ENCODE results near the gene BAIAP2L2.
"Not testable (repeated sequence)": the region's sequence is repeated elsewhere in the genome, so short reads cannot be mapped to it uniquely, and the experiment has no call there.

BAIAP2L2 gene, protein sequence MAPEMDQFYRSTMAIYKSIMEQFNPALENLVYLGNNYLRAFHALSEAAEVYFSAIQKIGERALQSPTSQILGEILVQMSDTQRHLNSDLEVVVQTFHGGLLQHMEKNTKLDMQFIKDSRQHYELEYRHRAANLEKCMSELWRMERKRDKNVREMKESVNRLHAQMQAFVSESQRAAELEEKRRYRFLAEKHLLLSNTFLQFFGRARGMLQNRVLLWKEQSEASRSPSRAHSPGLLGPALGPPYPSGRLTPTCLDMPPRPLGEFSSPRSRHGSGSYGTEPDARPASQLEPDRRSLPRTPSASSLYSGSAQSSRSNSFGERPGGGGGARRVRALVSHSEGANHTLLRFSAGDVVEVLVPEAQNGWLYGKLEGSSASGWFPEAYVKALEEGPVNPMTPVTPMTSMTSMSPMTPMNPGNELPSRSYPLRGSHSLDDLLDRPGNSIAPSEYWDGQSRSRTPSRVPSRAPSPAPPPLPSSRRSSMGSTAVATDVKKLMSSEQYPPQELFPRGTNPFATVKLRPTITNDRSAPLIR

GRCh38 chr22:38110008-38110862 is at the start of gene BAIAP2L2:
TSS of gene BAIAP2L2 (minus strand) at chr22:38110684. CDS start at chr22:38110525, 159 bp downstream.
- DNase-seq (ENCODE audit: low read depth in 3 of 3): no peak

GRCh38 chr22:38155703-38156102 is 45.2 kb upstream of the BAIAP2L2 start:
- no peak for DNase-seq (ENCODE audit: low read depth in 3 of 3)

DNA sequence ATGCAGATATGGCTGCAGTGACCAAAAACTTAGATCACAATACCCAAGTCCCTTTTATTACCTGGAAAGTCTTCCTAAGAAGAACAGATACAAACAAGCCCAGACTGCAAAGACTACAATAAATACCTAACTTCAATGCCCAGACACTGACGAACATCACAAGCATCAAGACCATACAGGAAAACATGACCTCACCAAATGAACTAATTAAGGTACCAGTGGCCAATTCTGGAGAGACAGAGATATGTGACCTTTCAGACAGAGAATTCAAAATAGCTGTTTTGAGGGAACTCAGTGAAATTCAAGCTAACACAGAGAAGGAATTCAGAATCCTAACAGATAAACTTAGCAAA is 44.1 kb upstream of the BAIAP2L2 start:
- not testable (repeated sequence) for DNase-seq (ENCODE audit: low read depth in 3 of 3)

DNA sequence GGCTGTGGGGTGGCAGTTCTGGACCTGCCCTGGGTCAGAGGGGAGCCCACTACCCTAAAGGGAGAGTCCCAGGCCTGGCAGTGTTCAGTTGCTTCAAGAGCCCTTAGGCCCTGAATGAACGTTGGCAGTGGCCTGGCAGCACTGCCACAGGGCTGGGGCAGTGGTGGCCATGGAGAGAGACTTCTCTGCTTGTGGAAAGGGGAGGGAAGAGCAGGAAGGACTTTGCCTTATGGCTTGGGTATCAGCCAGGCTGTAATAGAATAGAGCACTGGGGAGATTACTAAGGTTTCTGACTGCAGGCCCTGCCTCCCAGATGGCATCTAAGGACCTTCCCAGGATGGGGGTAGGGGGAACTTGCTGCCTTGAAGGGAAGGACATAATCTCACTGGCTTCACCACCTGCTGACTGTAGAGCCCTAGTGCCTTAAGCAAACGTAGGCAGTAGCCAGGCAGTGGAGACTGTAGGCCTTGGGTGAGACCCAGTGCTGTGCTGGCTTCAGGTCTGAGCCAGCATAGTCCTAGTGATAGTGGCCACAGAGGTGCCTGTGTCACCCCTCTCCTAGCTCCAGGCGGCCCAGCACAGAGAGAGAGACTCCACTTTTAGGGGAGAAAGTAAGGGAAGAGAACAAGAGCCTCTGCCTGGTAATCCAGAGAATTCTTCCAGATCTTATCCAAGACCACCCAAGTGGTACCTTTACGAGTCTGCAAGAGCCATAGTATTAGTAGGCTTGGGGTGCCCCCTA is 43.5 kb upstream of the BAIAP2L2 start:
- DNase-seq (ENCODE audit: low read depth in 3 of 3): no peak

DNA sequence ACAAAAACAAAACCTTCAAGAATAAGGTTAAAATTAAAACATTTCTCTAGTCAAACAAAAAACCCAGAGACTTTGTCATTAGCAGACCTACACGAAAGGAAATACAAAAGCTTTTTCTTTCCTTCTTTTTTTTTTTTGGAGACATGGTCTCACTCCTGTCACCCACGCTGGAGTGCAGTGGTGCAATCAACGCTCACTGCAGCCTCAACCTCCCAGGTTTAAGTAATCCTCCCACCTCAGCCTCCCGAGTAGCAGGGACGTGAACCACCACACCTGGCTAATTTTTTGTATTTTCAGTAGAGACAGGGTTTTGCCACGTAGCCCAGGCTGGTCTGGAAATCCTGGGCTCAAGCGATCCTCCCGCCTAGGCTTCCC is 40.6 kb upstream of the BAIAP2L2 start:
- DNase-seq (ENCODE audit: low read depth in 3 of 3): no peak

- no peak for DNase-seq (ENCODE audit: low read depth in 3 of 3)
Observed at GRCh38 chr22:38148245-38148644, 37.8 kb upstream of the BAIAP2L2 start.

DNA sequence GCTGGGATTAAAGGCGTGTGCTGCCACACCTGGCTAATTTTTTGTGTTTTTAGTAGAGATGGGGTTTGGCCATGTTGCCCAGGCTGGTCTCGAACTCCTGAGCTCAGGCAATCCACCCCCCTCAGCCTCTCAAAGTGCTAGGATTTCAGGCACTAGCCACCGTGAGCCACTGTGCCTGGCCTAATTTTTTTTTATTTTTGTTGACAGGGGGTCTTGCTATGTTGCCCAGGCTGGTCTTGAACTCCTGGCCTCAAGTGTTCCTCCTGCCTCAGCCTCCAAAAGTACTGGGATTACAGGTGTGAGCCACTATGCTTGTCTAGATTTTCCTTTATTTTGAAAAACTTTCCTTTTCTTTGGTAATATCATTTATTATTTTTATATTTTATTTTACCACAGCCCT is 35.7 kb upstream of the BAIAP2L2 start:
- not testable (repeated sequence) for DNase-seq (ENCODE audit: low read depth in 3 of 3)

GRCh38 chr22:38144025-38144405 is 33.5 kb upstream of the BAIAP2L2 start:
- no peak for DNase-seq (ENCODE audit: low read depth in 3 of 3)

DNA sequence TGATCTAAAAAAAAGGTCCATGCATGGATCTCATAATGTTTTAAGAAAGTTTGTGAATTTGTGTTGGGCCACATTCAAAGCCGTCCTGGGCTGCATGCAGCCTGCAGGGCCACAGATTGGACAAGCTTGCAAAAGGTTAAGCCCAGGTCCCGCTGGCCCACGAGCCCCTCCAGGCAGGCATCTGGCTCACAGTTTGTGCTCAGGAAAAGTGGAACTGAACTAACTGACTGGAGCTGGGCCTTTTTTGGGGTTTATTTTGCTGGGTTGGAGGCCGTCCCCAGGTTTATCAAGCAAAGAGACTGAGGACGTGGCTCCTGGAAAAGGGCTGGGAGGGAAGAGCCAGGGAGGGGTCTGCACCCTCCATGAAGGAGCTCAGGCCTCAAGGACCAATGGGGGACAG is 32.1 kb upstream of the BAIAP2L2 start:
- no peak for DNase-seq (ENCODE audit: low read depth in 3 of 3)

- DNase-seq (ENCODE audit: low read depth in 3 of 3): no peak
Observed at GRCh38 chr22:38141217-38141973, 30.9 kb upstream of the BAIAP2L2 start.

- no peak for DNase-seq (ENCODE audit: low read depth in 3 of 3)
Observed at GRCh38 chr22:38139901-38140300, 29.4 kb upstream of the BAIAP2L2 start.

DNA sequence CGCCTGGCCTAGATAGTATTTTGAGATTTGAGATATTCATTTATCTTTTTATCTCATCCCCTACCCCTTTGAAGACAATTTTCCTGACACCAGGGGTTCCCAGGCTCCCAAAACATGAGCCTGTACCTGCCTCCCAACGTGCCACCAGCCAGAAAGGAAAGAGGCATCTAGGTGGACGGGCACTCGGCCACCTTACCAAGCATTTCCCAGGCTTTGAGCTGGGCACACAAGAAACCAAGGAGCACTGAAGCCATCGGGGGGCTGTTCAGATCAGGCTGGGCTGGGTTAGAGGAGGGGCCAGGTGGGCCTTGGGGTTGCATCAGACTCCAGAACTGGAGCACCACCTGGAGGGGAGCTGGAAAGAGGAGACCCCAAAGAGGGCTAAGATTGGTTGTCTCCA is 28.5 kb upstream of the BAIAP2L2 start:
- DNase-seq (ENCODE audit: low read depth in 3 of 3): no peak

- no peak for DNase-seq (ENCODE audit: low read depth in 3 of 3)
Observed at GRCh38 chr22:38137876-38138687, 27.6 kb upstream of the BAIAP2L2 start.

- DNase-seq (ENCODE audit: low read depth in 3 of 3): no peak
Observed at GRCh38 chr22:38136607-38137006, 26.1 kb upstream of the BAIAP2L2 start.

DNA sequence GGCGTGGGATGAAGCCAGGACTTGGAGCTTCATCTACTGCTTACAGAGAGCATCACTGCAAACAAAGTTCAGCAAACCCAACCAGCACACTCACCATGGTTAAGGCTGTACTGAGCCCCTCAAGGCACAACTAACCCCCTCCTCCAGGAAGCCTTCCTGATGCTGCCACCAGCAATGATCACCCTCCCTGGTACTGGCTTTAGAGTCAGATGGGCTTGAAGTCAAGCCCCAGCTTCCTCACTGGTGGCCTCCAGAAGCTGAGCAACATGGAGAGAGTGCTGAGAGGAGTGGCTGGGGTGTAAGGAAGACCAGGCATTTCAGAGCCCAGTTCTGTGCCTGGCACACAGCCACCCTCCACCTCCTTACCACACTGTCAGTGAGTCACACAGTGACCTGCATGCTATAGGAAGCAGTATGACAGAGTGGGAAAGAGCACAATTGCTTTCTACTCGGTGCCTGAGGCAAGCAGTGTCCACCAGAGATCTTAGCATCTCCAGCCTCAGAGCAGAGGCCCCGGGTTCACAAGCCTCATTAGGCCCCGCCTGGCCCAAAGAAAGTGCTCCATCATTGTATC is 24.7 kb upstream of the BAIAP2L2 start:
- no peak for DNase-seq (ENCODE audit: low read depth in 3 of 3)

DNA sequence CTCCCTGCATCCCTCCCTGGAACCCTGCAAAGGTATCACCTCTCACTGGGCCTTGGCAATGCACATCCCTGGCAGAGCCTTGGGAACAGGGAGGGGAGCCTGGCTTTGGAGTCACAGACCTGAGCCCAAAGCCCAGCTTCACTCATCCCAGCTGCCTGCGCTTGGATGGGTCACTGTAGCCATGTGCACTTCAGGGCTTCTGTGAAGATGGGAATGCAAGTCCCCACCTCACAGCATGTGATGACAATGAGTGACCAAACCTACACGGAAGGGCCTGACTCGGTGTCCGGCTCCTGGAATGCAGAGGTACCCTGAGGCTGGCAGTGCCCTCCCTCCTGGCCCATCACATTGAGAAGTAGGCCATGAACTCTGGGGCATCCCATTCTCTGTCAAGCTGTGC is 22.8 kb upstream of the BAIAP2L2 start:
- DNase-seq (ENCODE audit: low read depth in 3 of 3): no peak

DNA sequence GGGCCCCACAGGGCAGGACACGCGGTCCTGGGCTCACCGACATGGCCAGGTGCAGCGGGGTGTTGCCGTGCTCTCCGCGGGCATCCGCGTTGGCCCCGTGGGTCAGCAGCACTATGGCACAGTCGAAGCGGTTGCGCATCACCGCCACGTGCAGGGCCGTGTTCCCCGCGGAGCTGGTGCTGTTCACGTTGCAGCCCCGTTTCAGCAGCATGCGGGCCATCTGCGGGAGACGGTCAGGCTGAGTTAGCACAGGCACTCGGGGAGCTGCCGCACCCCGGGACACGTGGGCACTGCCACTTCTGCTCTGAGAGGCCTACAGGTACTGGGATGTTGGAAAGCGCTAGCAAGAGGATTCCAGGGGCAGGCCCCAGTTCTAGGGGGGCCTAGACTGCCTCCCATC is 22.3 kb upstream of the BAIAP2L2 start:
- DNase-seq (ENCODE audit: low read depth in 3 of 3): no peak

GRCh38 chr22:38132136-38132535 is 21.7 kb upstream of the BAIAP2L2 start:
- no peak for DNase-seq (ENCODE audit: low read depth in 3 of 3)

- DNase-seq (ENCODE audit: low read depth in 3 of 3): no peak
Observed at GRCh38 chr22:38131399-38131798, 20.9 kb upstream of the BAIAP2L2 start.

DNA sequence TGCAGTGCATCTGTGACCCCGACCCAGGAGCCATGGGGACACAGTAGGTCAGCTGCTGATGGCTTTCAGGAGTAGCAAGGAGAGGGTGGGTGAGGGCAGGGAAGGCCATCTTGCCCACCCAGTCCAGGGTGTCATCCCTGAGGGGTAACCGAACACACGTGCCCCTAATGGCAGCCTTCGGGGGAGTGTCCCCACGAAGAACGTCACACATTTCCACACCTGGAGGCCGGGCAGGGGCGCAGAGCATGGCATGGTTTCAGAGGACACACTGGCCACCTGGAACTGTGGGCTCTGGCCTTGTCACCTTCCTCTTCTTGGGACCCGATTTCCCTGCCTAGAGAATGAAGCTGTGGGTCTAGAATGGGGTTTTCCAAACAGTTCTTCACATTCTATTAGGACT is 19.4 kb upstream of the BAIAP2L2 start:
- DNase-seq (ENCODE audit: low read depth in 3 of 3): no peak
